Endothelial cell of umbilical vein (primary cell): ENCODE data around the gene GRAMD4.

Experiments
- EZH2 ChIP-seq: IDR thresholded peaks from 2 replicates; pipeline ENCODE4 v1.6.1; 2012; ENCODE audit warnings: borderline replicate concordance, low read depth, mild to moderate bottlenecking, moderate library complexity, low read length, inconsistent platforms; ENCODE audit not compliant: severe bottlenecking
- FOS ChIP-seq: IDR thresholded peaks from 2 replicates; pipeline ENCODE4 v1.6.1; 2011; ENCODE audit warnings: mild to moderate bottlenecking, low read length, moderate library complexity, borderline replicate concordance; ENCODE audit not compliant: insufficient read depth
- JUN ChIP-seq: IDR thresholded peaks from 2 replicates; pipeline ENCODE4 v1.6.1; 2011; ENCODE audit warnings: borderline replicate concordance, low read depth; ENCODE audit not compliant: insufficient read length, insufficient read depth
- MAX ChIP-seq: IDR thresholded peaks from 2 replicates; pipeline ENCODE4 v1.6.1; 2011; ENCODE audit not compliant: insufficient read depth, insufficient read length
- MYC ChIP-seq: IDR thresholded peaks from one replicate; pipeline ENCODE4 v1.6.1; 2011; ENCODE audit warnings: mild to moderate bottlenecking, low read depth, low read length
- POLR2A ChIP-seq: IDR thresholded peaks from 2 replicates; pipeline ENCODE4 v1.6.1; 2012; ENCODE audit warnings: low read depth, mild to moderate bottlenecking, control low read depth, low read length
- POLR2AphosphoS5 ChIP-seq: IDR thresholded peaks from 2 replicates; pipeline ENCODE4 v1.6.1; 2012; ENCODE audit warnings: low read depth, mild to moderate bottlenecking, control low read depth, low read length, moderate library complexity; ENCODE audit not compliant: insufficient read depth
- TF ChIP-seq, protein P1 (sequence below), 2 donors: IDR thresholded peaks; 1 replicate in 1 of 2; 2 replicates in 1 of 2; pipeline ENCODE4 v1.5.1; 2011; ENCODE audit warnings: low read length in 2 of 2, mild to moderate bottlenecking in 2 of 2, moderate library complexity in 2 of 2, control low read depth in 1 of 2, inconsistent platforms in 1 of 2, low read depth in 1 of 2; ENCODE audit not compliant: insufficient read depth in 1 of 2; ENCODE audit errors: extremely low read depth in 1 of 2

DNA sequence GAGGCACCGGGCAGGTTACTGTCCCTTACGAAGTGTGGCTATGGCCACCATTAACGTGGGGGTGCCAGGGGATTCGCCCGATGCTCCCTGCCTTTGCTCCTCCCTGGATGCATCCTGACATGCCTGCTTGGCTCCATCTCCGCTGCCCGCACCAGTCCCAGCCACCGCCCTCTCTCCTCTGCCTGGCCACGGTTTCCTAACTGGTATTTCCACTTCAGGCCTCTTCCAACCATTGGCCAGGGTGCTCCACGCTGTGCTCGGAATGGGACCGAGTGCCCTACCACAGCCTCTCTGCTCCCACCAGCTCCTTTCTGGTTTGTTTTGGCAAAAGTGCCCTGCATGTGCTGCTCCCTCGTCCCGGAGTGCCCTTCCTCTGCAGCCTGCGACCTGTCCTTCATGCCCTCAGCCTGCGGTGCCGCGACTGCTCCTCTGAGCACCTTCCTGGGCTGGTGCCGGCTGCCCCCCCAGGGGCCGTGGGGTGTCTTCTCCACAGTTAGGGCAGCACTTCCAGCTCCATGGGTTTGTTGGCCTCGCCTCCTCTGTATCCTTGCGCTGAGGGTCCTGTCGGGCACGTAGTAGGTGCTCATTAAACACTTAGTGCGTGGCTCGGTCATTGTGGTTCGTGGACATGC lies 12.6 kb upstream of the GRAMD4 start:
- no peak for TF ChIP-seq POLR2AphosphoS5
- no peak for TF ChIP-seq POLR2A
- TF ChIP-seq, protein P1, sequence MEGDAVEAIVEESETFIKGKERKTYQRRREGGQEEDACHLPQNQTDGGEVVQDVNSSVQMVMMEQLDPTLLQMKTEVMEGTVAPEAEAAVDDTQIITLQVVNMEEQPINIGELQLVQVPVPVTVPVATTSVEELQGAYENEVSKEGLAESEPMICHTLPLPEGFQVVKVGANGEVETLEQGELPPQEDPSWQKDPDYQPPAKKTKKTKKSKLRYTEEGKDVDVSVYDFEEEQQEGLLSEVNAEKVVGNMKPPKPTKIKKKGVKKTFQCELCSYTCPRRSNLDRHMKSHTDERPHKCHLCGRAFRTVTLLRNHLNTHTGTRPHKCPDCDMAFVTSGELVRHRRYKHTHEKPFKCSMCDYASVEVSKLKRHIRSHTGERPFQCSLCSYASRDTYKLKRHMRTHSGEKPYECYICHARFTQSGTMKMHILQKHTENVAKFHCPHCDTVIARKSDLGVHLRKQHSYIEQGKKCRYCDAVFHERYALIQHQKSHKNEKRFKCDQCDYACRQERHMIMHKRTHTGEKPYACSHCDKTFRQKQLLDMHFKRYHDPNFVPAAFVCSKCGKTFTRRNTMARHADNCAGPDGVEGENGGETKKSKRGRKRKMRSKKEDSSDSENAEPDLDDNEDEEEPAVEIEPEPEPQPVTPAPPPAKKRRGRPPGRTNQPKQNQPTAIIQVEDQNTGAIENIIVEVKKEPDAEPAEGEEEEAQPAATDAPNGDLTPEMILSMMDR (IDR thresholded peaks at IDR 0.05; ENCODE audit: extremely low read depth in 1 of 2, insufficient read depth in 1 of 2, low read depth in 1 of 2, low read length in 2 of 2), result no peak
- TF ChIP-seq EZH2, result no peak
- no peak for TF ChIP-seq MAX
- no peak for TF ChIP-seq FOS
- TF ChIP-seq JUN, result no peak
- TF ChIP-seq MYC, result no peak
